SKM-1 treated with dmso at 0.1 percent for 144 hours (cell line): ENCODE measurements around the gene KAZN.
"Not testable (repeated sequence)": the region's sequence is repeated elsewhere in the genome, so short reads cannot be mapped to it uniquely, and the experiment has no call there.

ENCODE experiments used
- DNase-seq: peaks from one replicate; lab custom pipeline; 2025; ENCODE audit not compliant: unreplicated experiment; lab: John Stamatoyannopoulos, UW

The KAZN gene

DNA sequence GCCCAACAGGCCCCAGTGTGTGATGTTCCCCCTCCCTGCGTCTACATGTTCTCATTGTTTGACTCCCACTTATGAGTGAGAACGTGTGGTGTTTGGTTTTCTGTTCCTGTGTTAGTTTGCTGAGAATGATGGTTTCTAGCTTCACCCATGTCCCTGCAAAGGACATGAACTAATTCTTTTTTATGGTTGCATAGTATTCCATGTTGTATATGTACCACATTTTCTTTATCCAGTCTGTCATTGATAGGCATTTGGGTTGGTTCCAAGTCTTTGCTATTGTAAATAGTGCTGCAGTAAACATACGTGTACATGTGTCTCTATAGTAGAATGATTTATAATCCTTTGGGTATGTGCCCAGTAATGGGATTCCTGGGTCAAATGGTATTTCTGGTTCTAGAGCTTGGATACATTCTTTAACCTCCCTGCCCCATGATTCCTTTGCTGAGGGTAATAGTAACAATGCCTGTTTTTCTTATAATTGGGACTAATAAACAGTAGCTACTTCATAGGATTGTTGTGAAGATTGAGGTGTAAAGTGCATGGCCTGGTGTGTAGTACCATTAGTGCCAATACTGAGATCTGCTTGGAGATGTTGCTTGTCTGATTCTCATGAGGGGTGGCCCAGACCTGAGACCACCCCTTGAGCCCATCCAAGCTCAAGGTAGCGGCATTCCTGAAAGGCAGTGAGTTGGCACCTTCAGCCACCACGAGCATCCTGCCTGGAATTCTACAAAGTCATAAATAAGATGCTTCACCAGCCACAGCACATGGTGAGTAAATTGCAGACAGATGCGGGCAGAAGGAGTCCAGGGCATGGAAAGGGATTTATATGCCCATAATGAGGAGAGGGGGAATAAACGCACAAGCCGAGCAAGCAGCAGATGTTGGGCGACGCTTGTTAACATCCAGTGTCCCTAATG lies 365.6 kb downstream of the KAZN start:
- not testable (repeated sequence) for DNase-seq

DNA sequence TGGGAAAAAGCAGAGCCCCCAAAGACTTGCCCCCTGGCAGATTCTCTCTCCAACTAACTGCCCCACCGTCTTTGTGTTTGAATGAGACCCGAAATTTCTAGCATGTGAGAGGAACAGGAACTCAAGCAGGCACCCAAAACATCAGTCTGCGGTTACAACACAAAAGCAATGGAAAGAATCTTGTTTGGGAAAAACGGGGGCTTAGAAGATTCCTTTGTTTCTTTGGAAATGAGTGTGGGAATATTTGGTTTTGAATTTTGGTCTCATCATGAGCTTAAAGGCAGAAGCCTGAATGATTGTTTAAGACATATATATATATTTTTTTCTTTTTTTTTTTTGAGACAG lies 366.2 kb downstream of the KAZN start:
- no peak for DNase-seq

DNA sequence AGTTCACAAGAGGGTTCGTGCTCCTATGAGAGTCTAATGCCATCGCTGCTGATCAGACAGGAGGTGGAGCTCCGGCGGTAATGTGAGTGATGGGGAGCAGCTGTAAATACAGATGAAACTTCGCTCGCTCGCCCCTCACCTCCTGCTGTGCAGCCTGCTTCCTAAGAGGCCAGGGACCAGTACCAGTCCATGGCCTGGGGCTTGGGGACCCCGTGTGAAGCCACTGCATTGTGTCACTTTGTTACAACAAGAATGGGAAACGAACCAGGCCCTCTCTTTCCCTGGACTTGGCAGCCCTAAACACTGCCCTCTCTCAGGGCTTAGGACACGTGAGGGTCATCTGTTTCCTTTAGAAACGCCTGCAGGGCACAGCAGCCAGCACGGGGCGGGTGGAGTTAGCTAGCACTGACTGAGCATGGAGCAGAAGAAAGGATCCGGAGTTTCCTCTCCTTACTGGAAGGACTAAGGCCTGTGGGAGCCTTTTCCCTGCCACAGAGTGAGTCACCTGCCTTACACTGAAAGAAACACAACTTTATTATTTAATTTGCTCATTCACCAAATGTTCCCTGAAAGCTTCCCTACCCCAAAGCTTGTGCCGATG lies 369.9 kb downstream of the KAZN start:
- no peak for DNase-seq

DNA sequence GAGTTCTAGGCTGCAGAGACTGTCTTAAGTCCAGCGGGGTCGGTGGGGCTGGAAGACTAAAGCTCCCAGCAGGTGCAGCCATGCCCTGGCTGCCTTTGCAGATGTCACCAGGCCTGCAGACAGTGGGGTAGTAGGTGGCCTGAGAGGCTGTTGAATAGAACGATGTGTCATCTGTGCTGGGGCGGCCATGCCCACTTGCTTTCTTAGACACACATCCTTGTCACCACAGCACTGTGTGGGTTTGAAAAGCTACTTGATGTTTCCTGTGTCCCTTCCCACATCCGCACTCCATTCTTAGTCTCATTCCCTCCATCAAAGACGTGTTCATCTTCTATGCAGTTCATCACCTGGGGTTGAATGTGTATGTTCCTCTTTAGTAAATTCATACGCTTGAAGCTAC lies 370.5 kb downstream of the KAZN start:
- DNase-seq: no peak

DNA sequence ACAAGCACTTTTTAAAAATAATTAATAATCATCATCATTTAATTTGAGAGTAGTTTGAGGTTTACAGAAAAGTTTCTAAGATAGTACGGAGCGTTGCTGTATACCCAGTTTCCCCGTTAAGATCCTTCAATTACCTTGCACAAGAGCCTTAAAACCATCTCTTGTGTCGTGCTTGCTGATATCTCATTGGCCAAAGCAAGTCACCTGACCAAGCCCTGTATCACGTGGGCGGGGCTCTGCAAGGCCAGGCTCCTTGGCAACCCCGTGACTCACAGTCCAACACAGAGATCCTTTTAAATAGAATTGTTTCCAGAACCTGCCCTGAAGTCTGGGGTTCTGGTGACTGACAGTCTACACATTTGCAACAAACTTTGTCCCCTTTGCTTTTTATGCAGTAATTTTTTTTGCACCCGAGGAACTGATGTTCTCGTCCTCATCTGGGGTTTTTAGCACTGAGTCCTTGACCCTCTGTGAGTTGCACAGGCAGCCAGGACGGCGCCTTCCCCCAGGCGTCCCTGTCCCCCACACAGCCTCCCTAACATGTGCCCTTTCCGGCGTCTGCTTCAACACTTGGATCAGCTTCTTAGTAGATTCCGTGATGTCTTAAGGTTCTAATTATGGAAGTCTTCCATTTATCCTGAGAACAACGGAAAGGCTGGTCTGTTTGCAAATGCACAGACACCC lies 371.8 kb downstream of the KAZN start:
- peak; percentile 13 for DNase-seq

DNA sequence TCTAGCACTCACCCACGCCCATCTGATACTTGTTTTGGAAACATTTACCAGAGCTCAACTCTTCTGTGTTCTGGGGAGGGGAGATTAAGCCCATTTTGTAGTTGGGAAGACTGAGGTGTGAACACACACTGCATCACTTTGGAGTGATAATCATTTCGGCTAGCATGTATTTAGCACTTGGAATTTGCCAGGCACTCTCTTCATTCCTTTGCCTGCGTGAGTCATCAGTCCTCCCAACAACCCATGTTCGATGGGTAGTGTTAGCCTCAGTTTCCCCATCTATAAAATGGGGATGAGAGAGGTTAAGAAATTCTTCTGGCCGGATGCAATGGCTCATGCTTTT lies 372.3 kb downstream of the KAZN start:
- no peak for DNase-seq

DNA sequence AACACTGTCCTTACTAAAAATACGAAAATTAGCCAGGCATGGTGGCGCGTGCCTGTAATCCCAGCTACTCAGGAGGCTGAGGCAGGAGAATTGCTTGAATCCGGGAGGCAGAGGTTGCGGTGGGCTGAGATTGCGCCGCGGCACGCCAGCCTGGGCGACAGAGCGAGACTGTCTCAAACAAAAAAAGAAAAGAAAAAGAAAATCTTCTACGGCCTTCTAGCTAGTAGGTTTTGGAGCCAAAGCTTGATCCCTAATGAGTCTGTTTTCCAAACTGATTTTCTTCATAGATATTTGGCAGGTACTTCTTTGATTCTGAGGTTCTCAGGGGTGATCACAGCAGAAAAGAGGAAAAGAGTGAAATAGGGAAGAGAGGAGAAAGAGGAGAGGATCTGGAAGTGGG lies 372.7 kb downstream of the KAZN start:
- no peak for DNase-seq

DNA sequence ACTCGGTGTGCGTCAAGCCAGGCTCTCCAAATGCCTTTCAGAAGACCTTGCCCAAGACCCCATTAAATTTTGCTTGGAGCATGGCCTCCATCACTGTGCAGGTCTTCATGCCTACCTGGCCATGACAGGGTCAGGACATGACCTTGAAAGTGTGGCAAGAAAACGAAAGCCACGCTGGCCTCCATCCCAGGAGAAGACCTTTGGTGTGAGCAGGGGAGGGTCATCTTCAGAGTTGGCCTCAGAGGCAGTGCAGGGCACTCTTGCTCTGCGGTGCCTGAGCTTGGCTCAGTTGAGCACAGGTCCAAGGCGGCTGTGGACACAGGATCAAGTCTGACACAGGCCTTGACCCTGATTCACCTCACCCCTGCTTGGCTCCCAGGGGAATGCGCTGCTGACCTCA lies 373.6 kb downstream of the KAZN start:
- no peak for DNase-seq

DNA sequence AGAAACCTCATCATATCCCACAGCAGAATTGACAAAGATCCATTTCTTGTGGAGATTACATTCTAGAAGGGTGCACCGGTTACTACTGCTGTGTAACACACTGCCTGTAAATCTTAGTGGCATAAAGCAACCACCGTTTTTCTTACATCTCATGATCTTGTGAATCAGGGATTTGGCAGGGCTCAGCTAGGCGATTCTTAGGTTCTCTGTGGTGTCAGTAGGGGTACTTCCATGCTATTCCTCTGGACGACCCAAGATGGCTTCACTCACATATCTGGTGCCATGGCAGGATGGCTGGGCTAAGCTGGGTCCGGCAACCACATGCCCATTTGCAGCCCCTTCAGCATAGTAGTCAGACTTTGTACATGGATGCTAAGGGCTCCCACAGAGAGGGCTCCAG lies 375.3 kb downstream of the KAZN start:
- no peak for DNase-seq

DNA sequence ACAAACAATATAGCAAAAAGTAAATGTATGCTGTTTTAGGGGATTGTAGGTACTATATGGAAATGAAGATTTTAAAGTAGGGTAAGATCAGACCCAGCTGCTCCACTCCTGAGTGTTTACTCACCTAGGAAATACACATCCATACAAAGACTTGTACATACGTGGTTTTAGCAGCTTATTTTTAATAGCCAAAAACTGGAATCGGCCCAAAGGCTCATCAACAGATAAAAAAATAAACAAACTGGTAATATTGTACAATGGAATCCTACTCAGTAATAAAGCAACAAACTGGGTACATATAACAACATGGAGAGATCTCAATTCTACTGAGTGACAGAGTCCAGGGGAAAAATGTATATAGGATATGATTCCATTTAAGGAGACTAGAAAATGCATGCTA lies 375.9 kb downstream of the KAZN start:
- DNase-seq: no peak

DNA sequence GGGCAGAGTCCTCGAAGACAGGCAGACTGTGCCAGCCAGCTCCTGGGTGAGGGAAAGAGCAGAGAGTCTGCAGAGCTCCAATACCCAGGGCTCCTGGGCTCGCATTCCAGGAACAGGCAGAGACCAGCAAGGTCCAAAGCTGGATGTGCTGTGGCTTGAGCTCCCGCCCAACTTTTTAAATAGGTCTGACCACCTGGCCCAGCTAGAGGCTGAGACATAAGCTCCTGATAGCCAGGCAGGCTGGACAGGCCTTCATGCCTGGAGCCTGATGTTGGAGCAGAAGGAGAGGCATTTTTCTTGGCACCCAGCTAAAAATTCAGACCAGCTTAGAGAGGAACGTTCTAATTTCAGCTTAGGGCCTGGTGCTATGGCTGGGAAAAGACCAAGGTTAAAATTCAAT lies 376.6 kb downstream of the KAZN start:
- DNase-seq: no peak

DNA sequence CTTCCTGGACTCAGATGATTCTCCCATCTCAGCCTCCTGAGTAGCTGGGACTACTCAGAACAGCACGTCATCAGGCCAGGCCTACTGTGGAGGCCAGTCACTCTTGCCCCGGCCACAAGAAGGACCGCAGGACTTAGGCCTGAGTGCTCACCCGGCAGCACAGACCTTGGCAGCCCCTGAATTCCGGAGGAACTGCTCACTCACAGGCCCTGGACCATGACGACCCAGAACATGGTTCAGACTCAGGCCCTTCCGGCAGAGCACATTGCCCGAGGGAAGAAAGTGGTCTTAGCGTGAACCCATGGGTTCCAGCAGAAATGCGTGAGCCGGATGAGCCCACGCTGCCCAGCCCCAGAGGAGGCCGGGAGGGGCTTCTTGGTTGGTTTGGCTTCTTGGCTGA lies 377.8 kb downstream of the KAZN start:
- DNase-seq: no peak

DNA sequence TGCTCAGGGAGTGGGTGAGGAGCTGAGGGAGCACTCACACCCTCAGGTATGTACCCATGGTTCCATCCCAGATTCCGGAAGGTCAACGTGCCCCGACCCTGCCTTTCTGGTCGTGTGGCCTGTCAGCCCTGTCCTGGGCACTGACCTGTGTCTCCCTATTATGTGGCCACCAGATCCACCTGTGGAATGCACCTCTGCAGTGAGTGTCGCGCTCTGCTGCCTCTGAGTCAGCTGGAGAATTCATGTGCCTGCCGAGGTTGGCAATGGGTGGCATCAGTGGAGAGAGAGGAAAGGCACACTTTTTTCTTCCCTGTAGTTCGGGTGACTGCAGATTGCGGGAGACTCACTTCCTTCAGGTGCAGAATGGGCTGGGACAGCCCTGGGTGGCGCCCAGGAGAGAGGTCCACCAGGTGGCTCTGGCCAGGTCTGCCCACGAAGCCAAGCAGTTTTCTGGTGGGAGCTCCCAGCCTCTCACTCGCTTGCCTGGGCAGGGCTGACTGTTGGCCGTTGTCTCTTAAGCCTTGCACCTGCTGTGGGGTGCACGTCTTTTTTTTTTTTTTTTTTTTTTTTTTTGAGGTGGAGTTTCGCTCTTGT lies 378.9 kb downstream of the KAZN start:
- DNase-seq: no peak

DNA sequence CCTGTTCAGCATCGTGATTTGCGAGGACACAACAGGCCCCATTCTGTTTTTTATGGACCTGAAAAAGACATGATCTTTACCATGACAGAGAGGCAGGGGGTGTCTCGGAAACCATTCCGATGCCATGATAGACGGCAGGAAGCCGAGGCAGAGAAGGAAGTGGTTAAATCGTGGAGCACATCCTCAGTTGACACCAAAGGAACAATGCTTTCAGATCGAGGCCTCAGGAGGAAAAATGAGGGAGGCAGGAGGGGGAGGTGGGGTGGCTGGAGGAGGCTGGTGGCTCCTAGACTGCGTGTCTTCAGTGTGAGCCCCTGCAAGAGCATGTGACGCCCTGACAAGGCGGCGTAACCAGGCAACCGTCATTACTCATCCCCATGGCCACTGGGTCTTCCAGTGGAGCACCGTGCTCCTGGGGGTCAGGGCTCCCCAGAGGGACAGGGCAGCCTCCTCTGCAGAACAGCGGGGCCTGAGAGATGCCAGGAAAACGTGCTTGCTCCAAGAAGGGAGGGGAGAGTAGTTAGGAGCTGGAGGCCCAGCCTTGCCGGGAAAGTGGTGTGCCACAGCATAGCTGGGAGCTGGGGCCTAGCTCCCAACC lies 382.2 kb downstream of the KAZN start:
- no peak for DNase-seq

DNA sequence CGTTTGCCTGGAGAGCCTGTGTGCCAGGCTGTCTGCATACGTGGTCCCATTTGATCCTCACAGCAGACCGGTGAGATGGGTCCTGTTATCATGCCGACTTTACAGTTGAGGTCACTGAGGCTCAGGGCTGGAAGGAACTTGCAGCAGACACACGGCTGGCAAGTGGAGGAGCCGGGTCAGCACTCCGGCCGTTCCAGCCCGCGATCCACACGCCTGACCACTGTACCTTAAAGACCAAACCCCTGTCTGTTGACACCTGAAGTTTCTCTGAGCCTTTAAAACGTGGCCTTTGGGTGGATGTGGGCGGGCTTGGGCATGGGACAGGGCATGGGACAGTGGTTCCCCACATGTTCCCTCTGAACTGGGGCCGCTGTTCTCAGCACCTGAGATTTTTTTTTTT lies 383.5 kb downstream of the KAZN start:
- no peak for DNase-seq

DNA sequence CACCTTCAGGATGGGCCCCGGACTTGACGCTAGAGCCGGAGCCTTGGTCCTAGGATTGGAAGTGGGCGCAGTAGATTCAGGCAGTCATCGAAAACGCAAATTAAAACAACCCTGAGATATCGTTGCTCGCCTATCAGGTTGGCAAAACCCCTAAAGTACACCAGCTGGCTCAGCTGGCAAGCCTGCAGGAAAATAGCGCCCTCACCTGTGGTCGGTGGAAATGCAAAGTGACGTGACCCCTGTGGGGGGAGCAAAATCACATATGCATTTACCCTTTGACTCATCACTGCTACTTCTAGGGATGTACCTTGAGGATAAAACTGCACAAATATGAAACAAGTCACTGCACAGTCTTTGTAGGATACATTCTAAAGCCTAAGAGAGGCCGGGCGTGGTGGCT lies 384.8 kb downstream of the KAZN start:
- no peak for DNase-seq

DNA sequence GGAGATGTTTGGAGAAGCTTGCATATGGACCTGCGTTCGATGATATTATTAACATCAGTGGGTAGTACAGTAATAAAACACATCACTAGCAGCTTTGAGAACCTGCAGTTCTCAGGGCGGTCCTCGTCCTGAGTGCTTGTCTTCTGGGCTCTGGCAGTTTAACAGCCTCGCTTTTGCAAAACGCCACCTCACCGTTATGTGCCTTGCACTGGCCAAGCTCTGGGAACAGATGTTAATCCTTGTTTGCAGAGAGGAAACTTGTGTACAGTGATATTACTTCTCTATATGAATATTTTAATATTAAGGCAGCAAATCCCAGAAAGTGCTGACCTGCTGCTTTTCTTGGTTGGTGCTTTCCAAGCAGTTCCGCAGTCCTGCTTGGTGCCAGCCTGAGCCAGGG lies 387.7 kb downstream of the KAZN start:
- no peak for DNase-seq

DNA sequence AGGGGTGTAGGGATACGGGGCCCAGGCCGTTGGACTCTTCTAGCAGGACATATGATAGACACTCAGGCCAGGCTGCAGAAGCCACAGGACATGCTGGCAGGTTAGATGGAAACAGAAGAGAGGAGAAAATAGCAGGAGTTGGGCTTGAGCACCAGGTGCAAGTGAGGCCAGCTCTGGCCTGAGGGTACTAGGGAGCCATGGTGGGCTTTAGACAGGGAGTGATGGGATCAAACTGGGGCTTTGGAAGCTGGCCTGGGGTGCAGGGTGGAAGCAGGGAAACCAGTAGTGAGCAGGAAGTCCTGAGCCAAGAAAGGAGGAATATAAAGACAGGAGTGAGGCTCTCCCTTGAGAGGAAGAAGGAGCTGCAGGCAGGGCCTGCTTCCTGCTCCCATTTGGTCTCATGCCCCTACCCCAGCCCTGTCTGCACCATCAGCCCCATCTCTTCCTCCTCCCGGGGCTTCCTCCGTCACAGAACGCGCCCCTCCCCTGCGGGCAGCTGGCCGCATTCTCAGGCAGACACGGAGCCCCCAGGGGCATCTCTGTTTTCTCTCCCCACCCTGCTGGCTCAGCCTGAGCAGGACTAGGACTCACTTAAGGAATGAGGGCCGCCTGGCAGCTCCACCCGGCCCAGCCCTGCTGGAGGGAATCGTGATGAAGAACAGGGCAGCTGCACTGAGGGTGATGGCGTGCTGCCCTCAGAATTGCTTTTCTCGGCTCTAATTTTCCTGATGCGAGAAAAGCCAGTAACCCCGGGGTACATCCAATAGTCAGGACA lies 389.5 kb downstream of the KAZN start:
- no peak for DNase-seq

DNA sequence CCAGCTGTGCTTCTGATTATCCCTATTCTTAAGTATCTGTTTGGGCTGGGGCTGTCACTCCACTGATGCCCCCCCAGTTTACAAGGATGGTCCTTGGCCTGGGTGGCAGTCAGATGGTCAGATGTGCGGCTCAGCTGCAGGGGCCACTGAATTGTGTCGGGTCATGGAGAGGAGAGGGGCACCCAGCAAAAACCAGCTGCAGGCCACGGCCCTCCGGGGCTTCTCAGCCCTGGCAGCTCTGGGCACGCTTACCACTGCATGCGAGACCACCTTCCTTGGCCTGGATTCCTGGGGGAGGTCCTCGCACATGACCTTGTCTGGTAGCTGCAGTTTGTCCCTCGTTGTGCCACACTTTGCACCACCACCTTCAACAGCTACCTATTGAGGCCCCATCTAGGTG lies 390.2 kb downstream of the KAZN start:
- no peak for DNase-seq

DNA sequence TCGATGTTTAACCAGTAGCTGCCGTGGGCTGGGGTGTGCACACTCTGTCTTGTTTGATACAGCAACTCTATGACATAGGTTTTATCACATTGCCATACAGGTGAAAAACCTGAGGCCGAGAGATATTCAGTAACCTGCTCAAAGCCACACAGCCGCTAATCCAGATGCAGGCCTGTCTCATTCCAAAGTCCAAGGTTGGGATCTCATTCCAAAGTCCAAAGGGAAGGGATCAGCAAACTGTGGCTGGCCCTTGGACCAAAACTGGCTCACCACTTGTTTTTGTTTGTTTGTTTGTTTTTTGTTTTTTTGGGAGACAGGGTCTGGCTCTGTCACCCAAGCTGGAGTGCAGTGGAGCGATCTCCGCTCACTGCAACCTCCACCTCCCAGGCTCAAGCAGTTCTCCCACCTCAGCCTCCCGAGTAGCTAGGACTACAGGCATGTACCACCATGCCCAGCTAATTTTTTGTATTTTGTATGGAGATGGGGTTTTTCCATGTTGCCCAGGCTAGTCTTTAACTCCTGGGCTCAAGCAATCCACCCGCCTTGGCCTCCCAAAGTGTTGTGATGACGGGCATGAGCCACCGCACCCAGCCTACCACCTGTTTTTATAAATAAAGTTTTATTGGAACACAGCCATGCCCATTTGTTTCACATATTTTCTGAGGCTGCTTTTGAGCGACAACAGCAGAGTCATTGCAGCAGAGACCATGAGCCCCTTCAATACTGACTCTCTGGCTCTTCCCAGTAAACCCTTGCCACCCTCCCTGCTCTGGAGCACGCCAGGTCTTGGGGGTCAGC lies 391.6 kb downstream of the KAZN start:
- no peak for DNase-seq
